ENCODE data around the gene NCKAP5L. TPM values are rescaled to one million over a fixed set of nuclear protein-coding genes. Genes with fewer than 3 reads are reported as not detected.
"Not testable (repeated sequence)": the region's sequence is repeated elsewhere in the genome, so short reads cannot be mapped to it uniquely, and the experiment has no call there.

Gene NCKAP5L
- total and polyA plus RNA-seq, 9 of the 15 experiments (the other 6 are each of a cell fraction or from before 2014, with no cell fraction given) = 0.01 to 14.4 (median 3.7) TPM

DNA sequence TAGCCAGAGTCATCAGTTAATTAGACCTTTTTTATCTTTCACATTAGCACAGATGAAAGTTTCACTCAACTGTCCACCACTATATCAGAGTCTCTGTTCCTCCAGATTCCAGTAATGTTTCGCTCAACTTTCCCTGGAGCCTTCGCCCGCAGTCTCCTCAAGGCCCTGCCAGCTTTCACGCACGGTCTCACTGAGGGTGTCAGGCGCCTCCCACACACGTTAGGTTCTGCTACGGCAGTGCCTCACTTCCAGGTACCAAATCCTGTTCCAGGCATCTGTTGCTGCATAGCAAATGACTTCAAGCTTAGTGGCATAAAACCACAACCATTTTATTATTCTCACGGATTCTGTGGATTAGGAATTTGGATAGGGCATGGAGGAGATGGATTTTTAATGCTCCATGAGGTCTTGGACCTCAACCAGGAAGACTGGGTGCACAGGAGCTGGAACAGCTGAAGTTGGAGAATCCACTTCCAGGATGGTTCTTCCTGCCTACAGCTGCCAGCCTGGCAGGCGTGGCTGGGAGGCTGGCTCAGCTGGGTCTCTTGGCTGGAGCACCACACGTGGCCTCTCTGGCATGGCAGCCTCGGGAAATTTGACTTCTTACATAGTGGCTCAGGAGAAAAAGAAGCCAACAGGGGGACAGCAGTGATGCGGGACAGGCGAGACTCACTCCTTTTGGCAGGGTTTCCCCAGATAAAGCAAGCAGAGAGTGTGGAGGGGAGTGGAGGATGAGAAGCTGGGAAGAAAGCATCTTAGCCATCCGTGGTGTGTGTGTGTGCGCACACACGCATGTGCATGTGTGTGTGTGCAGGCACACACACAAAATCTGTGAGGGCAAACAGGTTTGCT lies 36.0 kb upstream of the NCKAP5L start:
- 27% methylated on average over 17 of the region's 17 CpGs for WGBS (ENCODE audit: insufficient coverage, low coverage, missing lambda C conversion rate)
- FAIRE-seq = no peak
- BruUV-seq (replicated peaks) = no TSS peak
- H3K4me2 ChIP-seq (ENCODE audit: insufficient read depth, low read length) = no peak overlapping the region
- TF ChIP-seq MEIS2 (IDR thresholded peaks at IDR 0.05; ENCODE audit: partially characterized antibody) (no peak), ZNF79 (CRISPR knock-in tag; IDR thresholded peaks at IDR 0.05; ENCODE audit: low read depth) (no peak), CBFB (CRISPR knock-in tag; IDR thresholded peaks at IDR 0.05) (no peak), NUFIP1 (IDR thresholded peaks at IDR 0.05; ENCODE audit: partially characterized antibody) (no peak), POLR3G (IDR thresholded peaks at IDR 0.05; ENCODE audit: extremely low read depth, insufficient read length, insufficient replicate concordance) (no peak), ZNF518B (CRISPR knock-in tag; IDR thresholded peaks at IDR 0.05) (no peak), IRF9 (tag; IDR thresholded peaks at IDR 0.05) (no peak), DMBX1 (CRISPR knock-in tag; IDR thresholded peaks at IDR 0.05; ENCODE audit: borderline replicate concordance) (no peak)
- TF ChIP-seq, protein P1, sequence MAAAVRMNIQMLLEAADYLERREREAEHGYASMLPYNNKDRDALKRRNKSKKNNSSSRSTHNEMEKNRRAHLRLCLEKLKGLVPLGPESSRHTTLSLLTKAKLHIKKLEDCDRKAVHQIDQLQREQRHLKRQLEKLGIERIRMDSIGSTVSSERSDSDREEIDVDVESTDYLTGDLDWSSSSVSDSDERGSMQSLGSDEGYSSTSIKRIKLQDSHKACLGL (CRISPR knock-in tag; IDR thresholded peaks at IDR 0.05; ENCODE audit: borderline replicate concordance, poor library complexity, severe bottlenecking) = no peak
- H3K9ac ChIP-seq (ENCODE audit: insufficient read depth in 1 of 2, low read depth in 2 of 2, low read length in 2 of 2) = no peak overlapping the region; a peak in 1 of 4 replicates
- in situ Hi-C loops (cut with MboI) (no loop called here), intact Hi-C loops (cut with micrococcal nuclease) (no loop called here)
- ChIA-PET CTCF (ENCODE audit: low intra/inter-chr PET ratio) (interaction anchor here (0.6 kb wide), 1 partner anchor 113 kb away, joined by 3 read pairs; no protein-coding TSS in a partner anchor), POLR2A (interaction anchor here (0.6 kb wide), 1 partner anchor 12 kb away, joined by 4 read pairs; no protein-coding TSS in a partner anchor)
- peaks cover 23 to 26% of the 10 kb centered on the region in 2 experiments for H3K4me1 ChIP-seq (replicated peaks in 1 of 2; ENCODE audit: control insufficient read depth in 2 of 2, insufficient read depth in 2 of 2, low read length in 2 of 2)
- no peaks in the 10 kb centered on the region for H3K36me3 ChIP-seq (ENCODE audit: control insufficient read depth, insufficient read depth, low read length)
- no peaks in the 10 kb centered on the region for H3K9me1 ChIP-seq (ENCODE audit: control insufficient read depth, insufficient read depth, low read length)
- DNase-seq (ENCODE audit: extremely low read depth in 1 of 4, low spot score in 3 of 4) = no peak
- no peak overlapping the region for H3K27ac ChIP-seq (ENCODE audit: extremely low read depth, low read depth, low read length)
- no peak overlapping the region for H3K4me3 ChIP-seq
- H2AFZ ChIP-seq (ENCODE audit: low read depth, low read length) = no peak overlapping the region
- peaks cover 4 to 19% of the 10 kb centered on the region in 2 experiments; a peak in 3 of 5 replicates for H3K27me3 ChIP-seq (ENCODE audit: control insufficient read depth in 2 of 2, insufficient read depth in 2 of 2, low read length in 2 of 2)
- no peaks in the 10 kb centered on the region for H3K79me2 ChIP-seq (ENCODE audit: control insufficient read depth, insufficient read depth, low read length)
- no peaks in the 10 kb centered on the region for H4K20me1 ChIP-seq (replicated peaks; ENCODE audit: control insufficient read depth, insufficient read depth, low read length)
- no peak for ATAC-seq
- H3K9me3 ChIP-seq (replicated peaks; ENCODE audit: control insufficient read depth, insufficient read depth, low read depth, low read length) = no peaks in the 10 kb centered on the region

DNA sequence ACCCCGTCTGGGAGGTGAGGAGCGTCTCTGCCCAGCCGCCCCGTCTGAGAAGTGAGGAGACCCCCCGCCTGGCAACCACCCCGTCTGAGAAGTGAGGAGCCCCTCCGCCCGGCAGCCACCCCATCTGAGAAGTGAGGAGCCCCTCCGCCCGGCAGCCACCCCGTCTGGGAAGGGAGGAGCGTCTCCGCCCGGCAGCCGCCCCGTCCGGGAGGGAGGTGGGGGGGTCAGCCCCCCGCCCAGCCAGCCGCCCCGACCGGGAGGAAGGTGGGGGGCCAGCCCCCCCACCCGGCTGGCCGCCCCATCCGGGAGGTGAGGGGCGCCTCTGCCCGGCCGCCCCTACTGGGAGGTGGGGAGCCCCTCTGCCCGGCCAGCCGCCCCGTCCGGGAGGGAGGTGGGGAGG lies 32.7 kb upstream of the NCKAP5L start:
- H3K36me3 ChIP-seq (ENCODE audit: control insufficient read depth, insufficient read depth, low read length); CTCF ChIA-PET (ENCODE audit: low intra/inter-chr PET ratio); H3K9me3 ChIP-seq (replicated peaks; ENCODE audit: control insufficient read depth, insufficient read depth, low read depth, low read length); BruUV-seq (replicated peaks); H3K79me2 ChIP-seq (ENCODE audit: control insufficient read depth, insufficient read depth, low read length); H3K4me1 ChIP-seq (replicated peaks in 1 of 2; ENCODE audit: control insufficient read depth in 2 of 2, insufficient read depth in 2 of 2, low read length in 2 of 2); H3K27ac ChIP-seq (ENCODE audit: extremely low read depth, low read depth, low read length); H3K9me1 ChIP-seq (ENCODE audit: control insufficient read depth, insufficient read depth, low read length); in situ Hi-C loops (cut with MboI); FAIRE-seq; POLR2A ChIA-PET; H3K4me2 ChIP-seq (ENCODE audit: insufficient read depth, low read length); DNase-seq (ENCODE audit: extremely low read depth in 1 of 4, low spot score in 3 of 4); H4K20me1 ChIP-seq (replicated peaks; ENCODE audit: control insufficient read depth, insufficient read depth, low read length); intact Hi-C loops (cut with micrococcal nuclease); H3K9ac ChIP-seq (ENCODE audit: insufficient read depth in 1 of 2, low read depth in 2 of 2, low read length in 2 of 2); H2AFZ ChIP-seq (ENCODE audit: low read depth, low read length); ATAC-seq; H3K4me3 ChIP-seq: not testable (repeated sequence)
- WGBS (ENCODE audit: insufficient coverage, low coverage, missing lambda C conversion rate) = no CpG with 5 or more reads among the region's 31 CpGs
- H3K27me3 ChIP-seq (ENCODE audit: control insufficient read depth in 2 of 2, insufficient read depth in 2 of 2, low read length in 2 of 2) = peaks cover 12 to 23% of the 10 kb centered on the region in 2 experiments; a peak in 4 of 5 replicates

All from K562 (cell line).